HCT116 (cell line): ENCODE data around the gene CORO2A. TPM values are rescaled to one million over a fixed set of nuclear protein-coding genes. Genes with fewer than 3 reads are reported as not detected.

Experiments used
- ATAC-seq: fragments of 200-7000 bp; cut with Tn5 transposase; 2 replicates; pipeline ENCODE4 v1.9.1; 2020; ENCODE audit warnings: mild to moderate bottlenecking, moderate library complexity
- BruUV-seq: library from RNA; stranded (reverse); fragments of 400-500 nt; replicated peaks from 2 replicates; lab custom pipeline; 2021; lab: Mats Ljungman, UMichigan
- CTCF ChIA-PET: fragments of 300-600 bp; sonication (Branson Sonifier 250); formaldehyde crosslinking; loops from one replicate; lab custom pipeline; 2021; ENCODE audit warnings: antibody characterized with exemption; lab: Charles Lee
- POLR2A ChIA-PET: fragments of 300-600, 350-600 bp; sonication (Branson Sonifier 250); formaldehyde crosslinking; loops from one replicate; lab custom pipeline; 2021; ENCODE audit warnings: antibody characterized with exemption; lab: Charles Lee
- RAD21 ChIA-PET, 2 experiments: fragments of 300-600 bp; sonication (Branson Sonifier 250); formaldehyde crosslinking; loops; one replicate each; lab custom pipeline; 2023; ENCODE audit warnings: low total read pairs in 2 of 2; ENCODE audit not compliant: uncharacterized antibody in 2 of 2, unreplicated experiment in 2 of 2, low non-redundant PET in 1 of 2; lab: Charles Lee
- DNase-seq: peaks from one replicate; pipeline ENCODE4 v3.0.0-alpha.2; 2010; ENCODE audit warnings: low read depth, low spot score
- H2AFZ ChIP-seq: fragments of 200-600 bp; shearing (Covaris generic), sonication (generic); 2 replicates; pipeline ENCODE4 v1.6.1; 2017; ENCODE audit warnings: low read depth, mixed run types, mixed read lengths, antibody characterized with exemption, low read length; ENCODE audit not compliant: poor library complexity, severe bottlenecking
- H3K27ac ChIP-seq: 2 replicates; pipeline ENCODE4 v1.5.1; 2012; ENCODE audit warnings: low read depth, low read length
- H3K27me3 ChIP-seq: fragments of 200-600 bp; sonication (generic); 2 replicates; pipeline ENCODE4 v1.6.1; 2016; ENCODE audit warnings: mixed run types, low read length, mixed read lengths; ENCODE audit not compliant: insufficient read depth
- H3K36me3 ChIP-seq, 2 experiments: fragments of 200-500 bp in 1 of 2; fragments of 200-600 bp in 1 of 2; sonication (Bioruptor generic) in 1 of 2; sonication (generic) in 1 of 2; 2 replicates each; pipeline versions ENCODE4 v1.5.1 to v1.6.1; 2014 to 2016; ENCODE audit warnings: low read length in 2 of 2, inconsistent platforms in 1 of 2, mixed read lengths in 1 of 2, mixed run types in 1 of 2; ENCODE audit not compliant: insufficient read depth in 2 of 2, control insufficient read depth in 1 of 2
- H3K4me1 ChIP-seq, 2 experiments: fragments of 200-600 bp in 1 of 2; sonication (generic) in 1 of 2; 2 replicates each; pipeline versions ENCODE4 v1.5.1 to v1.6.1; 2012 to 2017; ENCODE audit warnings: low read length in 2 of 2, inconsistent platforms in 1 of 2, mild to moderate bottlenecking in 1 of 2, mixed read lengths in 1 of 2, mixed run types in 1 of 2, moderate library complexity in 1 of 2; ENCODE audit not compliant: insufficient read depth in 2 of 2, control insufficient read depth in 1 of 2
- H3K4me2 ChIP-seq: fragments of 200-600 bp; sonication (generic); 2 replicates; pipeline ENCODE4 v1.6.1; 2017; ENCODE audit warnings: mixed run types, low read length, mixed read lengths
- H3K4me3 ChIP-seq, 2 experiments: fragments of 200-600 bp in 1 of 2; sonication (generic) in 1 of 2; replicated peaks in 1 of 2; 2 replicates each; pipeline ENCODE4 v1.5.1; 2011 to 2016; ENCODE audit warnings: low read length in 2 of 2, control low read depth in 1 of 2, low read depth in 1 of 2, mild to moderate bottlenecking in 1 of 2, mixed read lengths in 1 of 2, mixed run types in 1 of 2
- H3K79me2 ChIP-seq: fragments of 200-600 bp; sonication (generic); 2 replicates; pipeline ENCODE4 v1.6.1; 2017; ENCODE audit warnings: mild to moderate bottlenecking, mixed run types, low read length, moderate library complexity, mixed read lengths; ENCODE audit not compliant: insufficient read depth
- H3K9ac ChIP-seq: fragments of 200-600 bp; sonication (generic); 2 replicates; pipeline ENCODE4 v1.6.1; 2016; ENCODE audit warnings: low read length, mixed read lengths
- H3K9me2 ChIP-seq: fragments of 200-600 bp; sonication (generic), shearing (Covaris generic); 2 replicates; pipeline ENCODE4 v1.6.1; 2017; ENCODE audit warnings: mixed run types, mild to moderate bottlenecking, moderate library complexity; ENCODE audit not compliant: insufficient read depth
- H3K9me3 ChIP-seq, 2 experiments: fragments of 200-500 bp in 1 of 2; fragments of 200-600 bp in 1 of 2; sonication (Bioruptor generic) in 1 of 2; sonication (generic) in 1 of 2; 2 replicates each; pipeline ENCODE4 v1.6.1; 2014 to 2017; ENCODE audit warnings: low read length in 2 of 2, mixed read lengths in 2 of 2, inconsistent platforms in 1 of 2, low read depth in 1 of 2, mild to moderate bottlenecking in 1 of 2, mixed run types in 1 of 2, moderate library complexity in 1 of 2; ENCODE audit not compliant: control insufficient read depth in 1 of 2, insufficient read depth in 1 of 2
- H4K20me1 ChIP-seq: fragments of 200-600 bp; sonication (generic), shearing (Covaris generic); 2 replicates; pipeline ENCODE4 v1.6.1; 2017; ENCODE audit warnings: mixed run types, mild to moderate bottlenecking, moderate library complexity; ENCODE audit not compliant: insufficient read depth
- ATF3 ChIP-seq: IDR thresholded peaks from 2 replicates; pipeline ENCODE4 v1.6.1; 2012
- CBX3 ChIP-seq: IDR thresholded peaks from 2 replicates; pipeline ENCODE4 v1.6.1; 2012; ENCODE audit warnings: low read depth
- EGR1 ChIP-seq: IDR thresholded peaks from 2 replicates; pipeline ENCODE4 v1.6.1; 2012; ENCODE audit warnings: low read depth
- ELF1 ChIP-seq: IDR thresholded peaks from 2 replicates; pipeline ENCODE4 v1.6.1; 2012; ENCODE audit warnings: low read depth, borderline replicate concordance
- EZH2 ChIP-seq: fragments of 200-600 bp; sonication (generic); IDR thresholded peaks from 2 replicates; pipeline ENCODE4 v1.6.1; 2017; ENCODE audit warnings: antibody characterized with exemption, mixed run types
- FOSL1 ChIP-seq: IDR thresholded peaks from 2 replicates; pipeline ENCODE4 v1.6.1; 2012; ENCODE audit warnings: low read depth
- JUND ChIP-seq: IDR thresholded peaks from 2 replicates; pipeline ENCODE4 v1.6.1; 2012
- POLR2A ChIP-seq: IDR thresholded peaks from 2 replicates; pipeline ENCODE4 v1.7.0; 2011; ENCODE audit warnings: borderline replicate concordance; ENCODE audit not compliant: insufficient read depth, insufficient read length; ENCODE audit errors: extremely low read depth
- REST ChIP-seq: IDR thresholded peaks from 2 replicates; pipeline ENCODE4 v1.6.1; 2012; ENCODE audit warnings: low read depth
- SP1 ChIP-seq: IDR thresholded peaks from 2 replicates; pipeline ENCODE4 v1.6.1; 2012; ENCODE audit warnings: low read depth
- SRF ChIP-seq: IDR thresholded peaks from 2 replicates; pipeline ENCODE4 v1.6.1; 2012; ENCODE audit warnings: low read depth
- ZBTB33 ChIP-seq: IDR thresholded peaks from 2 replicates; pipeline ENCODE4 v1.6.1; 2011; ENCODE audit warnings: mild to moderate bottlenecking, low read length, moderate library complexity; ENCODE audit not compliant: insufficient replicate concordance; ENCODE audit errors: extremely low read depth
- ZFX ChIP-seq: fragments of 450-650 bp; IDR thresholded peaks from 2 replicates; pipeline ENCODE4 v1.6.1; 2017
- intact Hi-C: fragments of 100-400 bp; cut with micrococcal nuclease; formaldehyde crosslinking; loops from 2 replicates; pipeline ENCODE4 v1.10.0; 2022
- total RNA-seq: library from RNA; stranded (reverse); gene quantifications from one replicate; pipeline ENCODE4 v1.2.1, GENCODE V29; 2021; ENCODE audit not compliant: unreplicated experiment

The CORO2A gene
- total RNA-seq, 1 experiment from 2014 or later: 5.7 TPM

GRCh38 chr9:98181746-98182068 lies 10.7 kb downstream of the CORO2A start (continued):
- TF ChIP-seq ZBTB33 (no peak), EZH2 (no peak), FOSL1 (no peak), CBX3 (no peak), POLR2A (no peak), SP1 (no peak), SRF (no peak), EGR1 (no peak), ELF1 (no peak), ATF3 (no peak)

- ChIA-PET CTCF (no interaction called here), POLR2A (interaction anchor here (0.7 kb wide), 1 partner anchor 258 kb away, joined by 3 read pairs; no protein-coding TSS in a partner anchor), RAD21 (no interaction called here)
- no TSS peak for BruUV-seq
- H3K27ac ChIP-seq: no peak overlapping the region
- no peaks in the 10 kb centered on the region for H3K9me2 ChIP-seq
- H3K27me3 ChIP-seq: no peaks in the 10 kb centered on the region
- ATAC-seq (no peak), DNase-seq (no peak)
- H3K9me3 ChIP-seq: no peaks in the 10 kb centered on the region
- H3K4me1 ChIP-seq: peaks cover 4 to 11% of the 10 kb centered on the region in 2 experiments; a peak in 3 of 4 replicates
- H3K36me3 ChIP-seq: no peaks in the 10 kb centered on the region
- no peak overlapping the region for H3K9ac ChIP-seq
- no peak overlapping the region for H3K4me3 ChIP-seq
- H2AFZ ChIP-seq: no peak overlapping the region
- H3K79me2 ChIP-seq: no peaks in the 10 kb centered on the region
- H4K20me1 ChIP-seq: no peaks in the 10 kb centered on the region
- intact Hi-C loops: no loop called here
- TF ChIP-seq SP1 (no peak), ZFX (no peak), REST (no peak), ATF3 (no peak), JUND (no peak)
- TF ChIP-seq, all 23 proteins: peak for 0
- H3K4me2 ChIP-seq: no peak overlapping the region
These were observed 11.4 kb downstream of the CORO2A start for GRCh38 chr9:98180996-98181395.
